ENCODE measurements around the gene IPCEF1. TPM values are rescaled to one million over a fixed set of nuclear protein-coding genes. Genes with fewer than 3 reads are reported as not detected.
A peak's percentile ranks its signal among the peaks of the same experiment; 100 is the strongest.

IPCEF1 gene
- total RNA-seq, 4 donors from 2014 or later = 0.42 to 9.0 (median 3.1) TPM

DNA sequence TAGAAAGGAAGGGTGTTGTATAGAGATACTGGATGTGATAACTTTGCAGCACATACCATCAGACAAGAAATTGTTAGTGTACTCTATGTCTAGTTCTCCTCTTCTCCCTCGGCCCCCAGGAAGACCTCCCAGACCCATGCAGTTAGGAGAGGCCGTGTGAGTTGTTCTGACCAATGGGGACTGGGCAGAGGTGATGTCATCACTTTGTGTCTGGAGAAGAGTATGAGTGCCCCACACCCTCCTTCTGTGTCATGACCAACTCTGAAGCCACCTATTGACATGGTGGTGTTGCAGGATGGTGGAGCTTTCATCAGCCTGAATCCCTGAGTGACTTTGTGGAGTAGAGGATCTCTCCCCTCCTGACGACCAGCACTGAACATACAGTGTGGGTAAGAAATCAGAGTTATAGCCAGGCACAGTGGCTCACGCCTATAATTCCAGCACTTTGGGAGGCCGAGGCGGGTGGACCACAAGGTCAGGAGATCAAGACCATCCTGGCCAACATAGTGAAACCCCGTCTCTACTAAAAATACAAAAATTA is 72.2 kb downstream of the IPCEF1 start:
- no peak overlapping the region for H3K4me3 ChIP-seq
- no peak overlapping the region for H3K27ac ChIP-seq
- no peaks in the 10 kb centered on the region for H3K9me3 ChIP-seq
- no peaks in the 10 kb centered on the region for H3K36me3 ChIP-seq
- H3K4me1 ChIP-seq = no peaks in the 10 kb centered on the region
- H3K27me3 ChIP-seq = no peaks in the 10 kb centered on the region
- DNase-seq (ENCODE audit: low spot score in 2 of 2) = no peak
- 98% methylated on average over 7 of the region's 7 CpGs for WGBS
- TF ChIP-seq POLR2AphosphoS5 (IDR thresholded peaks at IDR 0.05) (no peak), POLR2A (IDR thresholded peaks at IDR 0.05) (no peak), EP300 (IDR thresholded peaks at IDR 0.05) (no peak)
- TF ChIP-seq, protein P1, sequence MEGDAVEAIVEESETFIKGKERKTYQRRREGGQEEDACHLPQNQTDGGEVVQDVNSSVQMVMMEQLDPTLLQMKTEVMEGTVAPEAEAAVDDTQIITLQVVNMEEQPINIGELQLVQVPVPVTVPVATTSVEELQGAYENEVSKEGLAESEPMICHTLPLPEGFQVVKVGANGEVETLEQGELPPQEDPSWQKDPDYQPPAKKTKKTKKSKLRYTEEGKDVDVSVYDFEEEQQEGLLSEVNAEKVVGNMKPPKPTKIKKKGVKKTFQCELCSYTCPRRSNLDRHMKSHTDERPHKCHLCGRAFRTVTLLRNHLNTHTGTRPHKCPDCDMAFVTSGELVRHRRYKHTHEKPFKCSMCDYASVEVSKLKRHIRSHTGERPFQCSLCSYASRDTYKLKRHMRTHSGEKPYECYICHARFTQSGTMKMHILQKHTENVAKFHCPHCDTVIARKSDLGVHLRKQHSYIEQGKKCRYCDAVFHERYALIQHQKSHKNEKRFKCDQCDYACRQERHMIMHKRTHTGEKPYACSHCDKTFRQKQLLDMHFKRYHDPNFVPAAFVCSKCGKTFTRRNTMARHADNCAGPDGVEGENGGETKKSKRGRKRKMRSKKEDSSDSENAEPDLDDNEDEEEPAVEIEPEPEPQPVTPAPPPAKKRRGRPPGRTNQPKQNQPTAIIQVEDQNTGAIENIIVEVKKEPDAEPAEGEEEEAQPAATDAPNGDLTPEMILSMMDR (IDR thresholded peaks at IDR 0.05) = no peak

DNA sequence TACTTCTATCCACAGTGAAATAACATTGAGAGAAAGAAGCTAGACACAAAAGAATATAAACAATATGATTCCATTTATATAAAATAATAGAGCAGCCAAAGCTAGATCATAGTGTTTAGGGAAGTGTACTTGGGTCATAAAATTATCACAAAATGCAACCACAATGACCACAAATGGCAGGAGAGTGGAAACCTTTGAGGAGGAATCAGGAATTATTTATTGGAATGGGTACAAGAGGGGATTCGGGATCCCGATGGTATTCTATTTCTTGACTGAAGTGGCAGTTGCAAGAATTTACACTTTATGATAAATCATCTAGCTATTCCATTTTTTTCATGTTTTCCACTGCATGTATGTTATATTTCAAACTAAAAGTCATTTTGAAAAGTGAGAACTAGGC is 76.1 kb downstream of the IPCEF1 start:
- no peak overlapping the region for H3K4me3 ChIP-seq
- TF ChIP-seq EP300 (IDR thresholded peaks at IDR 0.05) (no peak), POLR2A (IDR thresholded peaks at IDR 0.05) (no peak), POLR2AphosphoS5 (IDR thresholded peaks at IDR 0.05) (no peak)
- TF ChIP-seq, protein P1 (IDR thresholded peaks at IDR 0.05) = no peak
- H3K36me3 ChIP-seq = no peaks in the 10 kb centered on the region
- H3K27me3 ChIP-seq = no peaks in the 10 kb centered on the region
- no peak overlapping the region for H3K27ac ChIP-seq
- WGBS = 50% methylated on average over 2 of the region's 2 CpGs
- no peaks in the 10 kb centered on the region for H3K9me3 ChIP-seq
- H3K4me1 ChIP-seq = no peaks in the 10 kb centered on the region
- no peak for DNase-seq (ENCODE audit: low spot score in 2 of 2)

DNA sequence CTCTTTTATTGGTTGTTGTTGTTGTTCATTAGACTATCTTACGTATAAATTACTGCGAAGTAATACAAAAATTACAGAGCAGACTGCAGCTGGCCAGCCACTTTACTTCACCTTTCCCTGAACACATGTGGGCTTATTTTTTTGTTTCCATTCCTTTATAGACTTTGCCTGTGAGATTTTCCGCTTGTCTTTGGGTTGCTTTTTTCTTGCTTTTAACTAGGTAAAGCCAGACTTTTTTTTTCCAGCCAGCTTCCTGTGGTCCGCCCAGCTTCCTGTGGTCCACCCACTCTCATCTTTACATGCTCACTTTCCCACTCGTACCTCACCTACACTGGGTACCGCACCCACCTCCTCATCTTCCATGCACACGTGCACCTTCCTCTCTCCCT is 79.0 kb downstream of the IPCEF1 start:
- 48% methylated on average over 7 of the region's 7 CpGs for WGBS
- no peak overlapping the region for H3K27ac ChIP-seq
- no peak overlapping the region for H3K4me3 ChIP-seq

DNA sequence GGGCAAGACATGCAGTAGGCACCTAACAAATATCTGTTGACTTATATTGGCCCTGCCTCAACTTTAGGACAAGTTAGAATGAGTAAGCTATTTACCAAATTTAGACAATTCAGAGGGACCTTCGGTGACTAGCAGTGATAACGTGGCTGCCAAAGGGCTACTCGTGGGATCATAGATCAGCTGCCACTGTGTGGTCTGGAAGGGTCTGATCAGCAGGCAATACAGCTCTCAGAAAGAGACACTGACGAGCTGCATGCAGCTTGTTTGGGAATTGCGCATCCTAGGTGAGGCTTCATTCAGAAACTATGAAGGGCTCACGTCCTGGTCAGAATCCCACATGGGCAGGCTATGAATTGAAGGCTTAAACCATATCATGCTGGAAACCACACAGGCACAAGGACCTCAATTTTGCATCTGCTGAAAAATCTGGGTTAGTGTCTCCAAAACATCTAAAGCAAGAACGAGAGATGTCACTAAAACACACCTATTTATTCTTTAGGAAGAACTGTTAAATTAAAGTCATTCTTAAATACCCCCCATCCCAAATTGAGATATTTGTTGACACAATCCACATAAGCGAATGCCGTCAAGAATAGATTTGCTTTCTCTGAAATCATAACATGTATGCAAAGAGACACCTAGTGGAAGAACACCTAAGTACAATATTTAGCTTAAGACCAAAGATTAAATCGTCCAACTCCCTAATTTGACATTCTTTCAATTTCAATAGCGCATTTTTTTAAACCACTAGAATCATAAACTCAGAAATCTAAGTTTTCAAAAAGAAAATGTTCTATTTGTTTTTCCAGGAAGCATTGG is 79.6 kb downstream of the IPCEF1 start:
- no peak for TF ChIP-seq POLR2AphosphoS5 (IDR thresholded peaks at IDR 0.05)
- no peak for TF ChIP-seq POLR2A (IDR thresholded peaks at IDR 0.05)
- TF ChIP-seq, protein P1 (IDR thresholded peaks at IDR 0.05) = peak; percentile 25 to 28
- no peaks in the 10 kb centered on the region for H3K4me1 ChIP-seq
- no peaks in the 10 kb centered on the region for H3K9me3 ChIP-seq
- no peak overlapping the region for H3K27ac ChIP-seq
- no peak overlapping the region for H3K4me3 ChIP-seq
- no peaks in the 10 kb centered on the region for H3K36me3 ChIP-seq
- no peak for DNase-seq (ENCODE audit: low spot score in 2 of 2)
- no peaks in the 10 kb centered on the region for H3K27me3 ChIP-seq
- 45% methylated on average over 11 of the region's 11 CpGs for WGBS

More for the DNA sequence above, 79.0 kb downstream of the IPCEF1 start:
- no peaks in the 10 kb centered on the region for H3K9me3 ChIP-seq
- no peaks in the 10 kb centered on the region for H3K36me3 ChIP-seq
- no peak for TF ChIP-seq EP300 (IDR thresholded peaks at IDR 0.05)
- TF ChIP-seq, protein P1 (IDR thresholded peaks at IDR 0.05) = no peak
- no peak for TF ChIP-seq POLR2A (IDR thresholded peaks at IDR 0.05)
- no peak for TF ChIP-seq POLR2AphosphoS5 (IDR thresholded peaks at IDR 0.05)
- no peak for DNase-seq (ENCODE audit: low spot score in 2 of 2)
- no peaks in the 10 kb centered on the region for H3K4me1 ChIP-seq
- H3K27me3 ChIP-seq = no peaks in the 10 kb centered on the region

DNA sequence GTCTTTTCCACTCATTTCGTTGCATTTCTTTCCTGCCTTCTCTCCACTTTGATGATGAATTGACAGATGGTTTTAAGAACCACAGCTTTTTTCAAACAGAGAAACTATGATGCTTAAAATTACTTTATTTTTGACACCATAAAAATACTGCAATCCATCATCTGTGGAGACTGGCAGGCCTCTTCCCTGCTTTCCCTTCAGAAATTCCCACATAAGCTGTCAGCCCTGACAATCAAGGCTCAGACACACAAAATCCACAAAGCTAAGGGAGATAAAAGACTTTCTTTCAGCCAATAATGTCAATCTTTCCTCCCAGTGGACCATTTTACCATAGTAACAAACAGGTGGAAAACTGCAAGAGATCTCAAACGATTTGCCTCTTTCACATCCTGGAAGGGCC is 82.4 kb downstream of the IPCEF1 start:
- 90% methylated on average over 2 of the region's 2 CpGs for WGBS
- H3K9me3 ChIP-seq = no peaks in the 10 kb centered on the region
- no peak for TF ChIP-seq POLR2AphosphoS5 (IDR thresholded peaks at IDR 0.05)
- TF ChIP-seq, protein P1 (IDR thresholded peaks at IDR 0.05) = no peak
- no peak for TF ChIP-seq EP300 (IDR thresholded peaks at IDR 0.05)
- no peak for DNase-seq (ENCODE audit: low spot score in 2 of 2)
- H3K27me3 ChIP-seq = no peaks in the 10 kb centered on the region
- no peaks in the 10 kb centered on the region for H3K4me1 ChIP-seq
- no peaks in the 10 kb centered on the region for H3K36me3 ChIP-seq
- no peak overlapping the region for H3K27ac ChIP-seq
- H3K4me3 ChIP-seq = no peak overlapping the region

All from suprapubic skin (tissue), 4 donors.